Neural progenitor cell (in vitro differentiated cells): ENCODE measurements around the gene RNF145.

ENCODE experiments used
- CTCF ChIP-seq: fragments of 200-600 bp; sonication (generic); IDR thresholded peaks from 2 replicates; pipeline ENCODE4 v1.5.1; 2017; ENCODE audit warnings: antibody characterized with exemption, mild to moderate bottlenecking
- EZH2 ChIP-seq: fragments of 200-600 bp; sonication (generic); IDR thresholded peaks from 2 replicates; pipeline ENCODE4 v1.6.1; 2017; ENCODE audit warnings: antibody characterized with exemption, mild to moderate bottlenecking, moderate library complexity
- EZH2phosphoT487 ChIP-seq: fragments of 200-600 bp; sonication (generic); IDR thresholded peaks from 2 replicates; pipeline ENCODE4 v1.6.1; 2017; ENCODE audit warnings: antibody characterized with exemption

GRCh38 chr5:159244163-159244562 lies 34.8 kb upstream of the RNF145 start:
- no peak for TF ChIP-seq EZH2phosphoT487
- no peak for TF ChIP-seq CTCF
- TF ChIP-seq EZH2, result no peak
